B cell (primary cell): ENCODE data around the gene LRRC8A. TPM values are rescaled to one million over a fixed set of nuclear protein-coding genes. Genes with fewer than 3 reads are reported as not detected.

Experiments
- ATAC-seq: fragments of 200-7000 bp; cut with Tn5 transposase; one replicate; pipeline ENCODE4 v1.10.0; 2021; ENCODE audit warnings: low read depth, mild to moderate bottlenecking, moderate number of reproducible peaks, moderate library complexity
- CTCF ChIA-PET: fragments of 350-600 bp; sonication (Branson Sonifier 250); formaldehyde crosslinking; loops from one replicate; lab custom pipeline; 2021; ENCODE audit warnings: antibody characterized with exemption, inconsistent platforms; lab: Charles Lee
- POLR2A ChIA-PET: fragments of 350-600 bp; sonication (Branson Sonifier 250); formaldehyde crosslinking; loops from one replicate; lab custom pipeline; 2021; ENCODE audit warnings: antibody characterized with exemption; lab: Charles Lee
- DNase-seq: peaks from one replicate; pipeline ENCODE4 v3.0.0; 2013
- H2AFZ ChIP-seq: 2 replicates; pipeline ENCODE4 v1.6.1; 2012; ENCODE audit warnings: mild to moderate bottlenecking, low read depth, low read length; ENCODE audit not compliant: insufficient read depth, poor library complexity, severe bottlenecking
- H3K27ac ChIP-seq, 2 donors: 1 replicate in 1 of 2; 2 replicates in 1 of 2; pipeline ENCODE4 v1.5.1; 2012 to 2013; ENCODE audit warnings: low read length in 2 of 2, mild to moderate bottlenecking in 2 of 2, moderate library complexity in 1 of 2
- H3K27me3 ChIP-seq, 4 experiments: fragments of 200-600 bp in 1 of 4; sonication (generic) in 1 of 4; replicated peaks in 1 of 4; 1 replicate in 2 of 4; 2 replicates in 2 of 4; pipeline versions ENCODE4 v1.6.1 to v1.7.0; 2013 to 2016; ENCODE audit warnings: low read length in 3 of 4, mild to moderate bottlenecking in 2 of 4, mixed read lengths in 1 of 4, moderate library complexity in 1 of 4; ENCODE audit not compliant: insufficient read depth in 4 of 4, control insufficient read depth in 3 of 4; ENCODE audit errors: control extremely low read depth in 1 of 4
- H3K36me3 ChIP-seq, 2 experiments: replicated peaks in 1 of 2; 1 replicate in 1 of 2; 2 replicates in 1 of 2; pipeline versions ENCODE4 v1.6.1 to v1.7.1; 2013; ENCODE audit warnings: low read length in 1 of 2; ENCODE audit not compliant: insufficient read depth in 2 of 2, control insufficient read depth in 1 of 2; ENCODE audit errors: control extremely low read depth in 1 of 2, extremely low read depth in 1 of 2
- H3K4me1 ChIP-seq, 2 donors: fragments of 200-600 bp in 1 of 2; sonication (generic) in 1 of 2; 1 replicate in 1 of 2; 2 replicates in 1 of 2; pipeline versions ENCODE4 v1.5.1 to v1.6.1; 2013 to 2017; ENCODE audit warnings: low read length in 2 of 2; ENCODE audit not compliant: control insufficient read depth in 2 of 2, insufficient read depth in 2 of 2
- H3K4me2 ChIP-seq: replicated peaks from 2 replicates; pipeline ENCODE3; 2012; ENCODE audit warnings: mild to moderate bottlenecking, low read depth, low read length; ENCODE audit not compliant: poor library complexity, severe bottlenecking
- H3K4me3 ChIP-seq, 5 experiments: fragments of 200-600 bp in 1 of 5; sonication (generic) in 1 of 5; 1 replicate in 3 of 5; 2 replicates in 2 of 5; pipeline versions ENCODE4 v1.5.1 to v1.7.0; 2011 to 2016; ENCODE audit warnings: low read length in 4 of 5, mild to moderate bottlenecking in 4 of 5, low read depth in 2 of 5, control low read depth in 1 of 5, moderate library complexity in 1 of 5; ENCODE audit not compliant: insufficient read depth in 1 of 5; ENCODE audit errors: control extremely low read depth in 1 of 5, extremely low read depth in 1 of 5
- H3K79me2 ChIP-seq: fragments of 200-600 bp; sonication (generic); one replicate; pipeline ENCODE4 v1.6.0; 2016; ENCODE audit warnings: low read length; ENCODE audit not compliant: control insufficient read depth, insufficient read depth
- H3K9ac ChIP-seq: fragments of 200-600 bp; sonication (generic); 2 replicates; pipeline ENCODE4 v1.6.1; 2017; ENCODE audit warnings: mild to moderate bottlenecking, low read length, moderate library complexity
- H3K9me3 ChIP-seq, 3 donors: one replicate each; pipeline versions ENCODE4 v1.6.1 to v1.7.1; 2013; ENCODE audit warnings: low read length in 2 of 3; ENCODE audit not compliant: control insufficient read depth in 2 of 3, insufficient read depth in 1 of 3; ENCODE audit errors: control extremely low read depth in 1 of 3
- H4K20me1 ChIP-seq: 2 replicates; pipeline ENCODE4 v1.6.0; 2012; ENCODE audit warnings: mild to moderate bottlenecking, low read length; ENCODE audit not compliant: insufficient read depth, control insufficient read depth, poor library complexity, severe bottlenecking
- H3K27ac Mint-ChIP-seq: one replicate; pipeline ENCODE4 v1.8.0; 2021; ENCODE audit warnings: mixed read lengths
- H3K27me3 Mint-ChIP-seq: one replicate; pipeline ENCODE4 v1.8.0; 2021; ENCODE audit warnings: mixed read lengths
- H3K4me1 Mint-ChIP-seq: one replicate; pipeline ENCODE4 v1.8.0; 2021; ENCODE audit warnings: mixed read lengths
- H3K4me3 Mint-ChIP-seq: one replicate; pipeline ENCODE4 v1.8.0; 2021; ENCODE audit warnings: mixed read lengths
- H3K9me3 Mint-ChIP-seq: one replicate; pipeline ENCODE4 v1.8.0; 2022; ENCODE audit warnings: mixed read lengths; ENCODE audit not compliant: insufficient read depth
- CTCF ChIP-seq: fragments of 200-600 bp; IDR thresholded peaks from one replicate; pipeline ENCODE4 v1.8.0; 2022; ENCODE audit warnings: antibody characterized with exemption, mild to moderate bottlenecking
- EZH2 ChIP-seq: IDR thresholded peaks from 2 replicates; pipeline ENCODE4 v1.6.1; 2012; ENCODE audit warnings: borderline replicate concordance, low read depth, mild to moderate bottlenecking, moderate library complexity, low read length; ENCODE audit not compliant: insufficient read depth, poor library complexity, severe bottlenecking
- WGBS: methylation state at CpG from one replicate; pipeline ENCODE4 v1.1.5; 2013; ENCODE audit warnings: missing lambda C conversion rate; ENCODE audit not compliant: insufficient coverage; 5-methylcytosine and 5-hydroxymethylcytosine counted together
- intact Hi-C: fragments of 100-400 bp; cut with micrococcal nuclease; formaldehyde crosslinking; loops from one replicate; pipeline ENCODE4 v1.10.0; 2022
- polyA plus RNA-seq: library from polyadenylated mRNA; depleted of rRNA; stranded (reverse); fragments of >200 nt; gene quantifications from 2 replicates; pipeline ENCODE4 v1.2.3, GENCODE V29; 2012
- total RNA-seq, 2 donors: library from RNA; stranded (reverse); fragments of 120-200 nt in 1 of 2; gene quantifications; 1 replicate in 1 of 2; 2 replicates in 1 of 2; pipeline versions ENCODE4 v1.2.3 to v1.2.4, GENCODE V29; 2013 to 2022

Gene LRRC8A
- total and polyA plus RNA-seq, 2 donors (not counting 1 experiment from before 2014, with no cell fraction given): 13.1 to 14.5 TPM

- no peaks in the 10 kb centered on the region for H3K27me3 Mint-ChIP-seq
- TF ChIP-seq EZH2 (no peak), CTCF (no peak)
- Histone ChIP-seq H2AFZ (no peak overlapping the region), H3K27me3 (no peaks in the 10 kb centered on the region), H3K9ac (no peak overlapping the region), H3K9me3 (no peaks in the 10 kb centered on the region), H4K20me1 (peaks cover 9% of the 10 kb centered on the region), H3K4me2 (no peak overlapping the region), H3K36me3 (peaks cover 0 to 45% of the 10 kb centered on the region in 2 experiments), H3K4me3 (no peak overlapping the region), H3K79me2 (peaks cover 39% of the 10 kb centered on the region), H3K27ac (no peak overlapping the region), H3K4me1 (peaks cover 0 to 4% of the 10 kb centered on the region in 2 donors)
- no peak for DNase-seq
- H3K9me3 Mint-ChIP-seq: no peaks in the 10 kb centered on the region
- ChIA-PET CTCF (no interaction called here), POLR2A (no interaction called here)
- ATAC-seq: no peak
- H3K4me1 Mint-ChIP-seq: peaks cover 21% of the 10 kb centered on the region
- no peak overlapping the region for H3K27ac Mint-ChIP-seq
- intact Hi-C loops: no loop called here
- whole genome bisulfite sequencing: 95% methylated on average over 15 of the region's 15 CpGs
- H3K4me3 Mint-ChIP-seq: no peak overlapping the region
These were observed 9.6 kb downstream of the LRRC8A start for GRCh38 chr9:128891321-128892220.

GRCh38 chr9:128892221-128892921 lies 10.4 kb downstream of the LRRC8A start:
- ChIA-PET CTCF (no interaction called here), POLR2A (no interaction called here)
- Histone ChIP-seq H3K27ac (no peak overlapping the region), H2AFZ (no peak overlapping the region), H3K27me3 (no peaks in the 10 kb centered on the region), H3K36me3 (peaks cover 0 to 43% of the 10 kb centered on the region in 2 experiments), H3K4me2 (no peak overlapping the region), H3K79me2 (peaks cover 47% of the 10 kb centered on the region), H3K9me3 (no peaks in the 10 kb centered on the region), H3K4me3 (no peak overlapping the region), H4K20me1 (peaks cover 9% of the 10 kb centered on the region), H3K9ac (no peak overlapping the region), H3K4me1 (peaks cover 0 to 4% of the 10 kb centered on the region in 2 donors)
- ATAC-seq: no peak
- Mint-ChIP-seq H3K27ac (no peak overlapping the region), H3K9me3 (no peaks in the 10 kb centered on the region), H3K27me3 (no peaks in the 10 kb centered on the region), H3K4me1 (peaks cover 21% of the 10 kb centered on the region), H3K4me3 (no peak overlapping the region)
- no peak for DNase-seq
- WGBS: 95% methylated on average over 11 of the region's 17 CpGs
- intact Hi-C loops: no loop called here
- TF ChIP-seq CTCF: no peak
- no peak for TF ChIP-seq EZH2
